Progenitor cell of endocrine pancreas (in vitro differentiated cells): Measurements from ENCODE around the gene HAND1. TPM values are rescaled to one million over a fixed set of nuclear protein-coding genes. Genes with fewer than 3 reads are reported as not detected.

ENCODE experiments used
- DNase-seq: peaks from one replicate; pipeline ENCODE4 v3.0.0; 2021; ENCODE audit warnings: low spot score; ENCODE audit not compliant: unreplicated experiment
- H3K27ac Mint-ChIP-seq: 2 replicates; pipeline ENCODE4 v1.8.0; 2021; ENCODE audit warnings: mild to moderate bottlenecking, moderate library complexity, mixed read lengths
- H3K27me3 Mint-ChIP-seq: 2 replicates; pipeline ENCODE4 v1.8.0; 2021; ENCODE audit warnings: mixed read lengths
- H3K36me3 Mint-ChIP-seq: 2 replicates; pipeline ENCODE4 v1.8.0; 2022; ENCODE audit warnings: mixed read lengths; ENCODE audit not compliant: insufficient read depth
- H3K4me1 Mint-ChIP-seq: 2 replicates; pipeline ENCODE4 v1.8.0; 2021; ENCODE audit warnings: low read depth, mixed read lengths
- H3K4me3 Mint-ChIP-seq: 2 replicates; pipeline ENCODE4 v1.8.0; 2021; ENCODE audit warnings: low read depth, mild to moderate bottlenecking, moderate library complexity, mixed read lengths
- H3K9me3 Mint-ChIP-seq: 2 replicates; pipeline ENCODE4 v1.8.0; 2021; ENCODE audit warnings: low read depth, mixed read lengths
- total RNA-seq: library from RNA; stranded (reverse); gene quantifications from 2 replicates; pipeline ENCODE4 v1.2.1, GENCODE V29; 2021
- TF ChIP-seq, protein P1 (sequence below): fragments of 200-600 bp; sonication (generic); IDR thresholded peaks from one replicate; pipeline ENCODE4 v1.5.0; 2021; ENCODE audit warnings: antibody characterized with exemption, mild to moderate bottlenecking; ENCODE audit not compliant: unreplicated experiment

Gene HAND1
- total RNA-seq, 1 donor from 2014 or later: 0.48 TPM

DNA sequence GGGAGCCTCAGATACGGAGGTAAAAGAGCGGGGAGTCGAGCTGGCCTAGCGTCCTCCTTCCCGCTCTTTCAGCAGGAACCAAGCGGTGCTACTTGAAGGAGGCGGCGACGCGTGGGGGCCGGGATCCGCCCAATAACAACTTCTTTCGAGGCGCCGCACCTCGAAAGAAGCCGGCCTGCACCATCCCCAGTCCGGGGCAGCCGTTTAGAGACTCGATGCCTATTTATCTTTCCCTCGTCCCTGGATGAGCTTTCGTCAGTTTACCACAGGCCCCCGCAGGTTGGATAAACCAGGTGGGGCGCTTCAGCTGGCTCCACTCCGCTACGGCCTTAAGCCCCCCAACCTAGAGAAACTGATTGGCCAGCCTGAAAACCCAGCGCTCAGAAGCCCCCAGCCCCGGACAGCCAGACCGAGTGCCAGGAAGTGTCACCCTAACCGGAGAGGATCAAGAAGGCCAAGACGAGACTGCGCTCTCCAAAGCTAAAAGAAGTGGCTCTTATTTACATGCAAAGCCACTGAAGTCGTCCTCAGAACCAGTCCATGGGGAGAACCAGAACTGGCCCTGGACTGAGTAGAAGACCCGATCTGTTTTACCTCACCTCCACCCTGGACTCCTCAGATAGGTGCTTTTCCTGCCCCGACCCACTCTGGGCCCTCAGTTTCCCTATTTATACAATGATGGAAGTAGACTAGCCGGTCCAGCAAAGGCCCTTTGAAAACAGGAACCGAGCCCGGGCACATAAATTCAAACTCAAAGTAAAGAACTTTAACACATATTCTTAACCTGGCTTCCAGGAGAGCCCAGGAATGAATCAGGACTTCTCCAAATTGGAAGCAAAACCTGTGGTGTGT lies 1.4 kb downstream of the HAND1 start:
- H3K9me3 Mint-ChIP-seq: no peaks in the 10 kb centered on the region
- H3K27ac Mint-ChIP-seq: no peak overlapping the region
- TF ChIP-seq, protein P1, sequence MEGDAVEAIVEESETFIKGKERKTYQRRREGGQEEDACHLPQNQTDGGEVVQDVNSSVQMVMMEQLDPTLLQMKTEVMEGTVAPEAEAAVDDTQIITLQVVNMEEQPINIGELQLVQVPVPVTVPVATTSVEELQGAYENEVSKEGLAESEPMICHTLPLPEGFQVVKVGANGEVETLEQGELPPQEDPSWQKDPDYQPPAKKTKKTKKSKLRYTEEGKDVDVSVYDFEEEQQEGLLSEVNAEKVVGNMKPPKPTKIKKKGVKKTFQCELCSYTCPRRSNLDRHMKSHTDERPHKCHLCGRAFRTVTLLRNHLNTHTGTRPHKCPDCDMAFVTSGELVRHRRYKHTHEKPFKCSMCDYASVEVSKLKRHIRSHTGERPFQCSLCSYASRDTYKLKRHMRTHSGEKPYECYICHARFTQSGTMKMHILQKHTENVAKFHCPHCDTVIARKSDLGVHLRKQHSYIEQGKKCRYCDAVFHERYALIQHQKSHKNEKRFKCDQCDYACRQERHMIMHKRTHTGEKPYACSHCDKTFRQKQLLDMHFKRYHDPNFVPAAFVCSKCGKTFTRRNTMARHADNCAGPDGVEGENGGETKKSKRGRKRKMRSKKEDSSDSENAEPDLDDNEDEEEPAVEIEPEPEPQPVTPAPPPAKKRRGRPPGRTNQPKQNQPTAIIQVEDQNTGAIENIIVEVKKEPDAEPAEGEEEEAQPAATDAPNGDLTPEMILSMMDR: no peak
- peaks cover 13% of the 10 kb centered on the region for H3K4me1 Mint-ChIP-seq
- DNase-seq: no peak
- no peaks in the 10 kb centered on the region for H3K36me3 Mint-ChIP-seq
- H3K4me3 Mint-ChIP-seq: no peak overlapping the region
- H3K27me3 Mint-ChIP-seq: peaks cover 93% of the 10 kb centered on the region

DNA sequence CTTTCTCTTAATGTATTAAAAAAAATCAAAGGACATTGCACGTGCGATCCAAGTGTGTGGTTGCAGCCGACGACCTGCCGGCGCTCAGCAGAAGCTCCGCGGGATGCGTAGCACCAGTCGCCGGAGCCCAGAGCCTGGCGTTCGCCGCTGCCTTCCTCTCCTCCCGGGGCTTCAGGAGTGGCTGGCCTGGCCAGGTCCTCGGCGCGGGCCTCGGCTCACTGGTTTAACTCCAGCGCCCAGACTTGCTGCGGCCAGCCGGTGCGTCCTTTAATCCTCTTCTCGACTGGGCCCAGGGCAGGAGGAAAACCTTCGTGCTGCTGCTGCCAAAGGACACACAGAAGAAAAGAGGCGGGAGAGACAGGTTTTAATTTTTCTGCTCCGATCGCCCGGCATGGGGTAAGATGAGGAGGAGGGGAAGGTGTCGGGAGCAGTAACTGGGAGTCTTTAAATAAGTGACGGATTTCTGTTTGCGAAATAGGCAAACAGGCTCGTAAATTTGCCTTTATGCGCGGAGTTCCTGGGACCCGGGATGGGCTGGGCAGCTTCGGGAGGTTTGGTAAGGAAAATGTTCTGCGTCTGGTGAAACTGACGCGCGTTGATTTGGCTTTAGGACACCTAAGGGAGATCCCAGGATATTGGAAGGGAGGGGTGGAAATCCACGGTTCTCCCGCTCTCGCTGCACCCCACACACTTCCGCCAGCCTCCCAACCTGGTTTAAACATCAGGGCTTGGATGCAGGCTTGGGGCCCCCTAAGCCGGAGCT lies 2.3 kb downstream of the HAND1 start:
- Mint-ChIP-seq H3K4me3 (peak overlapping the region; percentile 29), H3K9me3 (no peaks in the 10 kb centered on the region), H3K36me3 (no peaks in the 10 kb centered on the region), H3K27me3 (peaks cover 93% of the 10 kb centered on the region), H3K4me1 (peaks cover 13% of the 10 kb centered on the region), H3K27ac (no peak overlapping the region)
- TF ChIP-seq, protein P1: no peak
- DNase-seq: no peak

DNA sequence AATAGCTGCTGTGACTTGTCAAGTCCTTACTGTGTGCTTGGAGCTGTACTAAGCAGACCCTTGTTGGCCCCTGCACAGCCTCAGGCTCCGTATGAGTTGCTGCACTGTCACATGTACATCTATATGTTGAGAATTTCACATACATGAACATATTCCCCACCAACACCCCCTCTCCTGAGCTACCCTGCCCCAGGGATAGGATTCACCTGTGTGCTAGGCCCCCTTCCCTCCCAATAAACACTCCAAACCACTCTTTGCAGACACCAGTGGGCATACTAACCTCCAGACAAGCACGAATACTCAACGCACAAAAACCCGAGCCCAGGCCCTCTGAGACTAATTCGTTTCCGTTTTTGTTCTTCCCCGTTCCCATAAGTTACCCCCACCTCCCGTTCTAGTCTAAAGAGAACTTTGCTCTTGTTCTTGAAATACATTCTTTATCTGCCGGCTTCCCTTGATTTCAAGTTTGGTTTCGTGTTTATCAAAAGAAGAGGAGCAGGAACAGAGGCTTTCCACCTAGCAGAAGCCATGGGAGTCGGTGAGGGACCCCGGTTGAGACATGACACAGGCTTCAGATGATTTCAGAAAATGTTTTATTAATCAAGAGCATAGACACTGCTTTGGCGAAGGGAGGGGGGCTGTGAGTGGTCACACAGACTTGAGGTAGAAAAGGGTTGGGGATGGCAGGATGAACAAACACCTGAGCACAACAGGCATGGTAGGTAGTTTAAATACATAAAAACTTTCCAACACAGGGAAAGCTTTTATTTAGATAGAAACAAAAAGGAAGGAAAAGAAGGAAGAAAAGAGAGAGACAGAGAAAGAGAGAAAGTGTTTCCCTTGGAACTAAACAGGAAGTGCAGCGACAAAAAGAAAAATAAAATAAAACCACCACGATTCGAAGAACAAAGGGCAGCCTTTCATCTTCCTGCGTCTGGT lies 3.4 kb downstream of the HAND1 start:
- H3K36me3 Mint-ChIP-seq: no peaks in the 10 kb centered on the region
- H3K4me3 Mint-ChIP-seq: no peak overlapping the region
- H3K9me3 Mint-ChIP-seq: no peaks in the 10 kb centered on the region
- DNase-seq: no peak
- TF ChIP-seq, protein P1: no peak
- H3K27ac Mint-ChIP-seq: peak overlapping the region; percentile 11
- H3K4me1 Mint-ChIP-seq: peaks cover 13% of the 10 kb centered on the region
- peaks cover 94% of the 10 kb centered on the region for H3K27me3 Mint-ChIP-seq

DNA sequence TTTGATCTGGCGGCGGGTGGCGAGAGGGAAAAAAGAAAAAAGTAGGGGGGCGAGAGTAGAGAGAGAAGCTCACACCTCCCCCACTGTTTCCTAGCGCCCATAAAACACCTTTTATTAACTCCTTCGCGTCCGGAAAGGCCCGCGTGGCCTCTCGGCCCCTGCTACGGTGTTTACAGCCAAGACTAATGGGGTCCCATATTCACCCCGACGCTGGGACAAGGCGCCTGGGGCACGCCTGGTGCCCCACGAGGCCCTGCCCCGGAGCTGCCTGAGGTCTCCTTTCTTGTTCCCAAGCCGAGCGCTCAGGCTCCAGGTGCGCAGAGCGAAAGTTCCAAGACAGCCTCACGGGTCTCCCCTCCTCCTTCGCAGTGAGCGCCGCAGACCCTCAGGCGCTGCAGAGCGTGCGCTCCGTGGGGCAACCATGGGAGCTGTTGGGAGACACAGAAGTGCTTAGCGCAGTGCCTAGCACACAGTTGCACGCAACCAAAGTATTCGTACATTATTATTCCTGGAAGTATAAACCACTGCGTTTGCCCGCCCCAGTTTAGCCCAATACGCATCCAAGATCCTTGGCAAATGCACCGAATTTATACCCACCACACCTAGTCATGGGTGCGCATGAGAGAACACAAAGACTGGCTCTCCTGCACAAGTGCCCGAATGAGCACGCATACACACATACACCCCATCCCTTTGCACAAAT lies 4.3 kb downstream of the HAND1 start:
- Mint-ChIP-seq H3K36me3 (no peaks in the 10 kb centered on the region), H3K4me3 (no peak overlapping the region), H3K4me1 (peaks cover 10% of the 10 kb centered on the region), H3K27me3 (peaks cover 93% of the 10 kb centered on the region), H3K9me3 (no peaks in the 10 kb centered on the region), H3K27ac (no peak overlapping the region)
- TF ChIP-seq, protein P1: no peak
- DNase-seq: no peak
